Mesenteric fat pad (tissue), 1 donor: Measurements from ENCODE around the gene S100P. TPM values are rescaled to one million over a fixed set of nuclear protein-coding genes. Genes with fewer than 3 reads are reported as not detected.
"Not testable (repeated sequence)": the region's sequence is repeated elsewhere in the genome, so short reads cannot be mapped to it uniquely, and the experiment has no call there.

Source experiments
- DNase-seq: peaks from one replicate; pipeline ENCODE4 v3.0.0-alpha.2; 2020; ENCODE audit warnings: low spot score
- total RNA-seq: library from RNA; stranded (reverse); fragmentation: NEBNext Ultra II Directional; extraction: Animal tissue kit (Norgen Biotek cat#: 25700); gene quantifications from one replicate; pipeline ENCODE4 v1.2.1, GENCODE V29; 2021
- donor health status: DM: yes; HTN: yes; CAD: no.

The S100P gene
- total RNA-seq, 1 donor from 2014 or later = 16.1 TPM

DNA sequence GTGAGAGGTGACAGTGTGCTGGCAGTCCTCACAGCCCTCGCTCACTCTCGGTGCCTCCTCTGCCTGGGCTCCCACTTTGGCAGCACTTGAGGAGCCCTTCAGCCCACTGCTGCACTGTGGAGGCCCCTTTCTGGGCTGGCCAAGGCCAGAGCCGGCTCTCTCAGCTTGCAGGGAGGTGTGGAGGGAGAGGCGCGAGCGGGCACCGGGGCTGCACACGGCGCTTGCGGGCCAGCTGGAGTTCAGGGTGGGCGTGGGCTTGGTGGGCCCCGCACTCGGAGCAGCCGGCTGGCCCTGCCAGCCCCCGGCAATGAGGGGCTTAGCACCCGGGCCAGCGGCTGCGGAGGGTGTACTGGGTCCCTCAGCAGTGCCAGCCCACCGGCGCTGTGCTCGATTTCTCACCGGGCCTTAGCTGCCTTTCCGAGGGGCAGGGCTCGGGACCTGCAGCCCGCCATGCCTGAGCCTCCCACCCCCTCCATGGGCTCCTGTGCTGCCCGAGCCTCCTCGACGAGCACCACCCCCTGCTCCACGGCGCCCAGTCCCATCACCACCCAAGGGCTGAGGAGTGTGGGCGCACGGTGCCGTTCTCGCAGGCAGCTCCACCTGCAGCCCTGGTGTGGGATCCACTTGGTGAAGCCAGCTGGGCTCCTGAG, 21.0 kb upstream of the S100P start:
- DNase-seq = not testable (repeated sequence)

DNA sequence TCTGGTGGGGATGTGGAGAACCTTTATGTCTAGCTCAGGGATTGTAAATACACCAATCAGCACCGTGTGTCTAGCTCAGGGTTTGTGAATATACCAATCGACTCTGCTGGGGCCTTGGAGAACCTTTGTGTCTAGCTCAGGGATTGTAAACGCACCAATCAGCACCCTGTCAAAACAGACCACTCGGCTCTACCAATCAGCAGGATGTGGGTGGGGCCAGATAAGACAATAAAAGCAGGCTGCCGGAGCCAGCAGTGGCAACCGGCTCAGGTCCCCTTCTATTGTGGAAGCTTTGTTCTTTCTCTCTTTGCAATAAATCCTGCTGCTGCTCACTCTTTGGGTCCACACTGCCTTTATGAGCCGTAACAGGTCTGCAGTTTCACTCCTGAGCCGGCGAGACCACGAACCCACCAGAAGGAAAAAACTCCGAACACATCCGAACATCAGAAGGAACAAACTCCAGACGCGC, 20.5 kb upstream of the S100P start:
- not testable (repeated sequence) for DNase-seq

DNA sequence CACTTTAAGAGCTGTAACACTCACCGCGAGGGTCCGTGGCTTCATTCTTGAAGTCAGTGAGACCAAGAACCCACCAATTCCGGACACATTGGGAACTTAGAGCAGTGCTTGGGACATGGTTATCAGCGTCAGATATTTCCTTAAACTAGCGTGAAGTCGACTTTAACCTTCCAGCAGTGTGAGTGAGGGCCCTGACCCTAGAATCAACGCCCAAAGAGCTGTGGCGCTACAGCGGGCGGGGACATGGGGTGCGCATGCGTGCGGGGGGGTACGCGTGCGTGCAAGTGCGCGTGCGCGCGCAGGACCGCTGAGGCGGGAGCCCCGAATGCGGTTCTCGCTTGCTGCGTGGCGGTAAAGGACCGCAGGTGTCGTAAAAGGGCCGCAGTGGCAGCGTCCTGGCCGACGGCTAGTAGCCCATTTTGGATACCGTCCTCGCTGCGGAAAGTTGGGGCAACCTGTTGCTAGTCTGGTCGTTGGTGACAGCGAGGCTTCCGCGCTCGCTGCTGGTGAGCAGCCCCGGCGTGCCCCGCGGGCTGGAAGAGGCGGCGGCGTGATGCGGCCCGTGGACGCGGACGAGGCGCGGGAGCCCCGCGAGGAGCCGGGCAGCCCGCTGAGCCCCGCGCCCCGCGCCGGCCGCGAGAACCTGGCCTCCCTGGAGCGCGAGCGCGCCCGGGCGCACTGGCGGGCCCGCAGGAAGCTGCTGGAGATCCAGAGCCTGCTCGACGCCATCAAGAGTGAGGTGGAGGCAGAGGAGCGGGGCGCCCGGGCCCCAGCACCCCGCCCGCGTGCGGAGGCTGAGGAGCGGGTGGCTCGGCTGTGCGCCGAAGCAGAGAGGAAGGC, 19.8 kb upstream of the S100P start:
- DNase-seq = peak; percentile 98

DNA sequence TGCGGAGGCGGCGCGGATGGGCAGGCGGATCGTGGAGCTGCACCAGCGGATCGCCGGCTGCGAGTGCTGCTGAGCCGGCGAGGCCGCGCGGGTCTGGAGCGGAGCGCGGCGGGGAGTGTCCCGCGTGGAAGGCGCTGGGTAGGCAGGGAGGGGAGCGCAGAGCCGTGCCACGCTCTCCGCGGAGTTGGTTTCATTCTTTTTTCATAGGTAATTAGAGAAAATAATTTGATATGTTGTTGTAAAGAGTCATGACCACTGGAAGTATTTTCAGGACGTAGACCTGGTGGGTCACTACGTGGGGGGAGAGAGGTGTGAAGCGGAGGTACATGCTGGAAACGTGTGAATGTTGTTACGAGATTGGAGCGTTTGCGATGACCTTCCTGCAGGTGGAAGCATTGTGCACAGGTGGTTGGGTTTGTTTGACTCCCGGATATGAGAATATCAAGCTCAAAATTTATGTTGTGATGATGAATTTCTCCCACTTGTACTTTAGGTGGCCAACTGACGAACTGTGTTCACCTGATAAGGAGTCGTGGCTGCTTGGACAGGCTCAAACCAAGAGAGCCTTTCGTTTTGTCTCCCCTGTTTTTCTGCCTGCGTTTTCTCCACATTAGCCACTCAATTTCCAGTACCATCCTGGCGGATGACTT, 19.1 kb upstream of the S100P start:
- DNase-seq = no peak

DNA sequence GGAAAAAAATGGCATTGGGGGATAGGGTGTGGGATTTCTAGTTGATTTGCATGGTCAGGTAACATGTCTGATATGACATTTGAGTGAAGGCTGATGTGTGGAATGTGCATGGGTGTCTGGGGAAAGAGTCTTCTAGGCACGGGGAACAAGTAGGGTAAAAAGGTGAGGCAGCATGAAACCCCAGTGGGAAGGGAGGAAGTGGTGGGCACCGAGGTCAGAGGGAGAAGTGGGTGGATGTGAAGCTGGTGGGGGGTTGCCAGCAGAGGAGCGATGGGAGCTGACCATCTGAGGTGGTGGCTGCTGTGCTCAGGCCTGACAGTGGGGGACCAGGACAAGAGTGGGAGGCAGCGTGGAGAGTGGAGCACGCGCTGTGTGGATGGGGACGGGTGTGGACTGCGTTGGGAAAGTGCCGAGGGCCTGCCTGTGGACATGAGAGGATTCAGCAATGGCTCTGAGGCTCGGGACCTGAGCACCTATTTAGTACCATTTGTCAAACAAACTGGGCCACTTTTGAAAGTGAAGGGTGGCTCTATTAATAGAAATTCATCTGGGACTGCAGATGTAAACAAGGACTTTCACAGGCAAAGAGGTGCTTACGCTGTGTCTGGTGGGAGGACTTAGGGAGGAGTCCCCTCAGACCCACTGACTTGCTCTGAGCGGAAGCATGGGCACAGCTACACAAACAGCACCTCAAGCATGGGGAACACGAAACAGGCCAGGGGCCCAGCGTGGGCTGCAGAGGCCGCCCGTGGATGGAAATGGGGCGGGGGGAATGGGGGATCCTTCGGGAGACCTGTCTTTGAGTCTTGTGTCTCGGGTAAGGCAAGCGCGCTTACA, 16.7 kb upstream of the S100P start:
- DNase-seq = no peak

DNA sequence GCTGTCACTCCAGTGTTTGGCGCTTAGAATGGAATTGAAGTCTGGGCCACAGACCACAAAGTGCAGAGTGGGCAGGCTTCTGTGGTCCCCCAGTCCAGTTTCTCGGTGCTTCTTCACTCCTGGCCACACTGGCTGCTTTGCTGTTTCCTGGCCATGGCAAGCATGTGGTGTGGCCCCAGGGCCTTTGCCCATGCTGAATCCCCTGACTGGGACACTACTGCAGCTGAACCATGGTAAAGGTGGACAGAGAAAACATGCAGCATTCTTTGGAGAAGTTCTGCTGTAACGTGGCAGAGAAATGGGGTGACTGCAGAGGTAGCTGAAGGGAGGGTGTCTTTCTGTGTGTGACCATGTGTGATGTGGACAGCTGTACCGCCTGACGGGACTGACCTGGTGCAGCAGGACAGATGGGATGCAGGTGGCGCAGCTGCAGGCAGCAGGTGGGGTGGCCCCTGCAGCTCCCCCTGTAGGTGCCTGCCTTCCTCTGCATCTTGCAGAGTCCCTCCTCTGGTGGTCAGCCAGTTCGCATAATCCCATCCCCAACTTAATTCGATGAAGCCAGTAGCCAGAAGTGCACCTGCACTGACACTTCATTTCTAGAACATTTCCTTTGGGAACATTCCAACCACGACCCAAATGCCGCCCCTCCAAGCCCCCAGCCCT, 13.2 kb upstream of the S100P start:
- no peak for DNase-seq

DNA sequence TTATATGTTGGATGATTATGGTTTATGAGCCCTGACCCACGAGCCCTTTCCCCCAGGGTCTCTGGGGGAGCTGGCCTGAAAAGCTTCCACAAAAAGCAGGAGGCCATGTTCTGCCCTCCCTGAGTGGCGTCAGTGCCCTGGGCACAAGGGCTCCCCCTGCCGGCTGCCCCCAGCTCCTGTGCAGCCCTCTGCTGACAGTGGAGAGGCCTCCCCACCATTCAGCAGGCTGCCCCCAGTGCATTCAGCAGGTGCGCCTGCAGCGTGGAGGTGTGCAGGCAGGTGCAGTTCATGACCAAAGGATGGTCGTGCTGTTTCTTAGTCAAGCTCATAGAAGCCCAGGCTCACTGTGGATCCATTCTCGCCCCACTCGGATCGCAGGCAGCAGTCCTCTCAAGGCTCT, 12.5 kb upstream of the S100P start:
- no peak for DNase-seq

DNA sequence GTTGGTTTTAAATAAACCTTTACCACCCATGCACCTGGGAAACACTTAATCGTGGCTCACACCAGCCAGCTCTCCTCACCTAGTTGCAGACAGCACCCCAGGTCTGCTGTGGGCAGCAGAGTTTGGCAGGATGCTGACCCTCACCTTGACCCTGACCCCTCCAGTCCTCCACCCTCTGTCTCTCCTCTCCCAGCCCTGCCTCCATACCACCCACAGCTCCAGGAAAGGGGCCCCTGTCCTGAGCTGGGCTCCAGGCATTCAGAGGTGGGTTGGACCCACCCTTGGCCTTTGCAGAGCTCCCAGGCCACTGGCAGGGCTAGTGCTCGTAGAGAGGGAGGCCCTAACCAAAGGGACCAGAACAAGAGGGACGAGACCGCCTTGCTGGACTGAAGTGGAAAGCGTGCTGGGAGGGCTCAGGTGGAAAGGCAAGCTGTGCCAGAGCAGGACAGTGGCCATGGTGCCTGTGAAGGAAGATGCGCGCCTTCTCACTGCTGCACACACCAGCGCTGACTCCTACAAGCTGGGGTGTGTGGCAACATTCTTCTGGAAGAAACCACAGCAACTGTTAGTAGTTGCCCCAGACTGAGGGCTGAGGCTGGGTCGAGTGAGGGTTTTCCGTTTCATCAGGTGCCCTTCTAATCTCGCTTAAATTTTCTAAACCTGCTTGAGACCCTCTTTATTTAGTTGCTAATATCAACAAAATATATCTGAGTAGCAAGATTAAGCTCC, 10.7 kb upstream of the S100P start:
- DNase-seq = no peak

DNA sequence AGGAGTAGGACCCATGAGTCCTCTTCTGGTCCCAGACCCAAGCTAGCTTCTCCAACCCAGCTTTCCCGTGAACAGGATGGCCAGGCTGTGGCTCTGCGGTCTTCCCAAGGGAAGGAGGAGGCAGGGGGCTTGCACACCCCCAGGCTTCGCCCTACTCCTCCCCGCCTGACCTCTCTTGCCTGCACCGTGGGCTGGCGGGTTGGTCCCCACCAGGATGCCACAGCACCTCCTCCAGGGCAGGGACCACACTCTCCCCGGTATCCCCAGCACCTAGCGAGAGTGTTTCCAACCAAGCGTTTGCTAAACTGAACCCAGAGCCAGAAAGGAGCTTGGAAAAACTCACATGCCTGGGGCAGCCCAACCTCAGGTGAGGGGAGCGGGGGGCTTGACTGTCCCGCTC, 9.0 kb upstream of the S100P start:
- no peak for DNase-seq

DNA sequence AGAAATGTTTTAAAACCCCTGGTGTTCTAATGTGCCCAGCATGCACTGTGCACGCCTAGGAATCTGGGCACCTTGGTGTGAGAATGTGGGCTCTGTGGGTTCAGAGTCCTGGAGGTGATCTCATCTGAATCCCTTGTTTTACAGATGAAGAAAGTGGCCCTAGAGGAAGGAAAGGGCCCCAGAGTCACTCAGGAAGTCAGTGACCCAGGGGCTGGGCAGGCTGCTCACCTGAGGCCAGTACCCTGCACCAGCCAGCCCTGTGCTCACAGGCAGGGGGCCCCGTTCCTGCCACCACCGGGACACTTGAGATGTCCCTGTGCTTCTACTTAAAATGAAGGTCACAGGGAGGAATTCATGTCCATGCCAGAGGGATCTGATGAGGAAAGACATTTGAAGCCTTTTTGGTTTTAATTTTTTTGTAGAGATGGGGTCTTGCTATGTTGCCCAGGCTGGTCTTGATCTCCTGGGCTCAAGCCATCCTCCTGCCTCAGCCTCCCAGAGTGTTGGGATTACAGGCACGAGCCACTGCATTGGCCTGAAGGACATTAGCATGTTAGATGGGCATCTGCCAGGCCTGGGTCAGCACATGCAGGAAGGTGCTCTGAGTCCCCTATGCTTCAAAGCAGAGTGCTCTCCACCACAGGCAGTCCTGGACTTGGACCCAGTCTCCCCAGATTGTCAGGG, 7.4 kb upstream of the S100P start:
- DNase-seq = no peak

DNA sequence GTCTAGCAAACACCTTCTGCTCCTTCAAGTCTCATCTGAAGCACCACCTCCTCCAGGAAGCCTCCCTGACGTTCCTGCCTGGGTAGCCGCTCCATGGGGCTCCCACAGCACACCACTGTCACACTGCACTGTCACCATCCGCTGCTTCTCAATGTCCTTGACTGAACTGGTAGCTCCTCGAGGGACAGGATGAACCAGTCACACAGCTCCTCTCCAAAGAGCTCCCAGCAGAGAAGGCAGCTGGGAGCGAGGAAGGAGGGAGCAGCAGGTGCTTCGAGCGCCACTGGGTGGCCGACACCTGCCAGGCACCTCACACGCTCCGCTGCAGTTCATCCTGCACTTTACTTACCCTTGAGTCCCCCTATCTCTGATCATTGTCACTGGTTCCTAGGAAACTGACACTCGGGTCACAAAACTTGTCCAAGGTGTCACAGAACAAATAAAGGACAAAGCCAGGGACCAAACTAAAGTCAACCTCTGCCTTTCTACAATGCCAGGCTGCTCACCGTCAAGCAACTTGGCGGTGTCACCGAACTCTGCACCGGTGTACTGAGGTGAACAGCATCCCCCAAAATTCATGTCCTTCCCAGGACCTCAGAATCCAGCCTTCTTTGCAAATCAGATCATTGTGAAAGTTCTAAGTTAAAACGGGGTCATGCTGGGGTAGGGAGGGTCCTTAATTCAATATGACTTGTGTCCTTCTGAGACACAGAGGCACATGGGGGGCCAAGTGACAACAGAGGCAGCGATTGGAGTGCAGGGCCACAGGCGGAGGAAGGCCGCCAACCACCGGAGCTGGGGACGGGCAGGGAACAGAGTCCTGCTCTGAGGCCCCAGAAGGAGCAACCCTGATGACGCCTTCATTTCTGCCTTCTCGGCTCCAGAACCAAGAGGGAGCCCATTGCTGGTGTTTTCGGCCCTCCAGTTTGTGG, 5.5 kb upstream of the S100P start:
- DNase-seq = no peak

DNA sequence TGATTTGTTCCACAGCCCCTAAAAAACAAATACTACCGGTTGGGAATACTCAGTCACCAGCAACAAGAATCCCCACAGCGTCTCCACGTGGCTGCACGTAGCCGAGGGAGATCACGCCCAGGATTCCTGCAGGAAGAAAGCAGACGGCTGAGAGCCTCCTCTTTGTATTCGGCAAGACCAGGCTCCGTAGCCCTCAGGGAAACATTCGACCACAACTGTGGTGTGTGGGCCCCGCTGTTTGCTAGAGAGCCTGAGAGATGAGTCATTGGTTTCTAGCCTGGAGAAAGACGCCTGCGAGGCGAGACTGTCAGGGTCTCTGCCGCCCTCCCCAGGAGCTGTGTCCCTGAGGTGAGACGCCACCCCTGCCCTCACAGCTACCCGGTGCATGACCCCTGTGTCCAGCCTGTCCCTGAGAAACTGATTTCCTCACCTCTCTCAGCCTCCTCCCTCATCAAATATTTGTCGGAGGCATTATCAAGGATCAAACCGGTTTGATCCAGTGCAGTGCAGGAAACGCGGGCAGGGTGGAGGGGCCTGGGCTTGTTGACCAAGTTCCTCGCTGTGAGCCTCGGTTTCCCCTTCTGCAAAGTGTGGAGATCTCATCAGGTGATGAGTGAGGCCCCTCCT, 4.7 kb upstream of the S100P start:
- no peak for DNase-seq

DNA sequence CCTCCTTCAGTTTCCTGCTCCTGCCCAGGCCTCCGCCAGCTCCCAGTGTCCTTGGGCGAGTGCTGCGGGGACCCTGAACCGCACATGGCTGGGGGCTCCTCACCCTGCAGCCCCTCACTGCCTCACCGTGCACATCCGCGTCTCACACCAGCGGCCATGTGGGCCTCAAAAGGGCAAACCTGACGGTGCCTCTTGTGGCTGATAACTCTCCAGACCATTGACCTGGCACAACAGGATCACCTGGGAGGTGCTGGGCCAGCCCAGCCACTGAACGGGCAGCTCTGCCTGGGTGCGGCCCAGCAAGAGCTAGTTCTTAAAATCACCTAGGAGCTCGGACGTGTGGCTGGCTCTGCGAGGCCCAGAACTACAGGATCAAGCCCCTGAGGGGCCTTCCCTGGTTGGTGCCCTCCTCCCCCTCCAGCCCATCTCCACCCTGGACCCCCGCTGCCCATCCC, 4.1 kb upstream of the S100P start:
- no peak for DNase-seq

DNA sequence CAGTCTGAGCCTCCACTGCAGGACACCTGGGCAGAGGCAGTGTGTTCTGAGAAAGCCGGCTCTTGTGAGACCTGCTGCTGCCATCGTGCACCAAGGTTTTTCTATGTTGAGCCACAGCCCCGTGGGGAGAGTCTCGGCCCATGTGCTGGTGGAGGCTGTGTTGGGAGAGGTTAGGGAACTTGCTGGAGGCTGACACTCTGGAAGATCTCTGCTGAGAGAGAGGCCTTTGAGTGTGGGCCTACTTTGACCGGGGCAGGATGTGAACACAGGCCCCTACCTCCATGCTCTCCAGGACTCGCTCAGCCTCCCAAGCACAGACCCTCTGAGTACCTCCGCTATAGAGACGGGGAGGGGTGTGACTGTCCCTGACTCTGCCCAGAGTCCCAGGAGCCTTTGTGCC, 1.3 kb upstream of the S100P start:
- no peak for DNase-seq

DNA sequence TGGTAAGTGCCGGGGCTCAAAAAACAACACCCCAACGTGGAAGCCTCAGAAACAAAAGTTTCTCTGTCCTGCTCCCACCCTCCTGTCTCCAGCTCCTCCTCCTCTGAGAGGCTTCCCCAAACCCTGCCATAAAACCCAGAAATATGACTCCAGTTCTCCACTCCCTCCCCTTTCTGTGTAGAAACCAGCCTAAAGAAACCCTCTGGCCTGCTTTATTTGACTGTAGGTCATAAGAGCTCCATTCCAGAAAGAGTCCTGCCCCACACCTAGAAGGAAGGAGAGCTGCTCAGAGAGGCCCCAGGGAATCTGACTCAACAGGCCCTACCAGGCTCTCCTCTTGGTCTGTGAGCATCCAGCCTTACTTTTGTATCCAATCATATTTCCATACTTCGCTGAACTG, 872 bp upstream of the S100P start:
- no peak for DNase-seq

DNA sequence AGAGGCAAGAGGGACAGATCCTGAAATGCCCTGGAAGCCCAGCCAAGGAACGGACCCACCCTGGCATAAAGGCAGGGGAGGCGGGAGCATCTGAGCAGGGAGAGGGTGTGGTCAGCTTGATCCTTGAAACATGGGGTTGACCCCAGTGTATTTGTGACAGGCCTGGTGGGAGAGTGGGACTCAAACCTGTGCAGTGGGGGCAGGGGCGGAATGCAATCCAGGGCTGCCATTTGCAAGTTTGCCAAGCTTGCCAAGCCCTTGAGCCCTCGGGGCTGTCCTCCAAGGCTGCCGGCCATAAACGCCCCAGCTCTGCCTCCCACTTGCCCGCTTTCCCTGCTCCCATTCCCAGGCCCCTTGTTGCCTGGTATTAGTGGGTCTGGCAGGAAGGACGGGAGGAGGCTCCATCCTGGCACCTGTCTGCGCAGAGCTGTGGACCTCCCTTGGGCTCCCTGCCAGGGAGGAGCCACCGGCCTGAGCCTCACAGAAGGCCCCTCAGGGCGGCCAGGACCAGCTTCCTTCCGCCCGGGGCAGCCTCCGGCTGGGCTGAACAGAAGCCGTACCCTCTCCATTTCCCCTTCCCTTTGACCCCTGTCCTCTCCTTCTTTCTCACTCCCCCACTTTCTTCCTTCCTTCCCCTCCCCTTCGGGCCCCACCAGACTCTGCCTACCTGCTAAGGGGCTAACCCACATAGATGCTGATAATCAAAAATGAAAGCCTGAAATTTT, 661 bp downstream of the S100P start:
- no peak for DNase-seq
